Esophagus mucosa (tissue), 1 donor: ENCODE measurements around the gene ACSL6. TPM values are rescaled to one million over a fixed set of nuclear protein-coding genes. Genes with fewer than 3 reads are reported as not detected.

Source experiments
- ATAC-seq: fragments of 200-7000 bp; cut with Tn5 transposase; one replicate; pipeline ENCODE4 v1.9.1; 2020
- total RNA-seq: library from RNA; stranded (reverse); gene quantifications from one replicate; pipeline ENCODE4 v1.2.4, GENCODE V29; 2023
- donor health status: DM: yes; HTN: yes; CAD: no.

ACSL6 gene
- total RNA-seq, 1 donor from 2014 or later = 0.08 TPM

DNA sequence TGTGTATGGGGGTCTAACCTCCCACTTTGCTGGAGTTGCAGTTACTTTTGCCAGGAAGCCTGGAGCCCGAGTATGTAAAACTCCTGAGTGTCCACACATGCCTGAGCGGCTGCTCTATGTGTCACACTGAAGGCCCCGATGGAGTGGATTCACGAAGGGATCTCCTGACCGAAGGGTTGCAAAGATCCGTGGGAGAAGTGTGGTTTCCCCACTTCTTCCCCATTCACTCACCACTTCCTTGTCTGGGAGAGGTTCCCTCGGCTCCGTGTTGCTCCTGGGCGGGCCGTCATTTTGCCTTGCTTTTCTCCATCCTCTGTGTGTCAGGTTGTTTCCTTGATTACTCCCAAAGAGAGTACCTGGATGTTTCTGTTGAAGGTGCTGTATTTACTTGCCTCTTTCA is 32.7 kb upstream of the ACSL6 start:
- ATAC-seq = no peak

GRCh38 chr5:132037353-132037752 is 25.9 kb upstream of the ACSL6 start:
- ATAC-seq = no peak

- no peak for ATAC-seq
Observed at GRCh38 chr5:132033122-132033521, 21.7 kb upstream of the ACSL6 start.

DNA sequence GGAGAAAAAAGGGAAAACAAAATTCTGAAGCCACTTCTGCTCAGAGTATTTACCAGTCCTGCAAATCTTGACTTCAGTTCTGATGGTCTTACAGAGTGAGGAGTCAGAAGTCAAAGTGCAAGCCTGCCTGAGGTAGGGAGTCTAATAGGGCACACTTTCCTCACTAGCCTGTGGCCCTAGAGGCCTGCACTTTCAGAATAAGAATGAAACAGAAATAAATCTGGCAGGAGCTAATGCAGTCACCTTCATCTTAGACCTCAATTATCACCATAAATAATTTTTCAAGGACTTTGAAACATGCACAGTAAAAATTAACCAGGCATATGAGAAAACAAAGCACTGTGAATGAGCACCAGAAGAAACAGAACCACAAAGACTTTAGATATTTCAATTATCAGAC is 20.7 kb upstream of the ACSL6 start:
- no peak for ATAC-seq

- ATAC-seq = no peak
Observed at GRCh38 chr5:132030610-132031009, 19.2 kb upstream of the ACSL6 start.

GRCh38 chr5:132029609-132030330 is 18.3 kb upstream of the ACSL6 start:
- no peak for ATAC-seq

GRCh38 chr5:132027027-132027426 is 15.6 kb upstream of the ACSL6 start:
- no peak for ATAC-seq

DNA sequence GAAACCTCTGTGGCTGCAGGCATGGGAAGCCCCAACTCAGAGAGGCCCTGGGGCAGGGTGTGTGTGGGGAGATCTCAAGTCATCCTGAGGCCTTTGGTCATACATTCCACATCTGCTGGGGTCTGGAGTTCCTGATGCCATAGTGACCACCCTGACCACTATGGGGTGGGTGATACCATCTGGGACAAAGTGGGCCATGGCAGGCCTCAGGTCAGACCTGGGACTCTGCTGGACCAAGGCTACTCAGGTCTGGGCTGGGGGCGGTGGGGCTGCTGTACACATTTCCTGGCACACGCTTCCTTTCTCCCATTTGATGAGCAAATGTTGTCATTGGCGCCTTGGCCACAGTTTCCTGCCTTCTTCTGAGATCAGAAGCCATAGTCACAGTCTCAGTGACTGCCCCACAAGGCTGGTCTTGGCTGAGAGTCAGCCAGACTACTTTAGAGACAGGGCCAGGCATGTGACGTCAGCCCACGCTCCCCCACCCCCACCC is 15.1 kb upstream of the ACSL6 start:
- no peak for ATAC-seq

DNA sequence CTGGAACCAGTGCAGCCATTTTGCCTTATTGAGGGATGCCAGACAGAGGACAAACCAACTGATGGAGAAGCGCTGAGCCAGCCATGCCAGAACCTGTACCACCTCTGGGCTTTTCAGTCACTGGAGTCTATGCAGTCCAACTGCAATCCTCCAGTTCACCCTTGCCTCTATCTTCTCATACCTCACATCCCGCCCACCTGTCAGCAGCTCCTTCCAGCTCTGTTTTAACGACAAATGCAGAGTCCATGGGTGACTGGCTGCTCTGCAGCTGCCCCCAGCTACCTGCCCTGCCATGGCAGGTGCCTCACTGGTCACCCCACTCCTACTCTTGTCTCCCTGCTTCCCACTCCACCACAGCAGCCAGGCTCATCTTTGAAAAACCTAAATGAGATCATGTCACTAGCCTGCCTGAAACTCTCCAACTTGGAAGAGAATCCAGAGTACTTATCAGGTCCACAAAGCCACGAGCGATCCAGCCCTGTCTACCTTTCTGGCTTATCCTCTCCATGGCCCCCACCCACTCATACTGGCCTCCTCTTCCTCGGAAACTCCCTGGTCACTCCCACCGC is 14.0 kb upstream of the ACSL6 start:
- no peak for ATAC-seq

GRCh38 chr5:132024789-132025402 is 13.4 kb upstream of the ACSL6 start:
- ATAC-seq = no peak

- ATAC-seq = no peak
Observed at GRCh38 chr5:132024117-132024435, 12.6 kb upstream of the ACSL6 start.

DNA sequence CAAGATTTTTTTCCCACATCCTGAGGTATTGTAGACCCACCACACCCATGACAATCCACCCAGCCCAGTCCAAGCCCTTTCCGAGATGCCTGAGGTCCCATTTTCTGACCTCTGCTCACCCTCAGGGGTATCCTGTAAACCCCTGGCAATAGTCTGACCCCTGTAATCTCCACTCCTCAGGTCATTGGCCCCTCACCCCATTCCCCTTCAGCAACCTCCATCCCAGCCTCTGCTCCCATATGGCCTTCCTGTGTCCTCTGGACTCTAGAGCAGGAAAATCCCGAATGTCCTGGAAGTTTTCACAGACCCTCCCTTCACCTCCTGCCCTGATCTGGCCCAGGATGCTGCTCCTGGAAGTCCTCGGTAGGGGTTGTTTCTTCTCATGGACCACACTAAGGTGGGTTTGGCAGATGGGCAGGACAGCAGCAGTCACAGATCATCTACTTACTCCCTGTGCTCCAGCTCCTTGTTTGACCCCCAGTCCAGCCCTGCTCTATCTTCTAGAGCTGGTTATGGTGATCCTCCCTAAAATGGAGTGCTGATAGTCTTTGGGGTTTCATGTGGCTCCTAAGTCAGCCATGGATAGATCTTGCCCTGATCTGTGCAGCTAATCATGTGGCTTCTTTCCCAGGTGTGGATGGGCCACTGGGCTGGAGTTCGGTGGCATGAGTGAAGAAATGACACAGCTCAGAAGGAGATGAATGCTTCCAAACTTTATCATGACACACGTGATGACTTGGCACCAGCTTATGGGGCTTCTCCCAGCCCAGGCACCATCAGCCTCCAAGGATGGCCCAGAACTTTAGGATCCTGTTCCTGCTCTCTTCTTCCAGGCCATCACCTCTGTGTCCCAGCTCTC is 12.0 kb upstream of the ACSL6 start:
- no peak for ATAC-seq

GRCh38 chr5:132022737-132023136 is 11.3 kb upstream of the ACSL6 start:
- no peak for ATAC-seq

DNA sequence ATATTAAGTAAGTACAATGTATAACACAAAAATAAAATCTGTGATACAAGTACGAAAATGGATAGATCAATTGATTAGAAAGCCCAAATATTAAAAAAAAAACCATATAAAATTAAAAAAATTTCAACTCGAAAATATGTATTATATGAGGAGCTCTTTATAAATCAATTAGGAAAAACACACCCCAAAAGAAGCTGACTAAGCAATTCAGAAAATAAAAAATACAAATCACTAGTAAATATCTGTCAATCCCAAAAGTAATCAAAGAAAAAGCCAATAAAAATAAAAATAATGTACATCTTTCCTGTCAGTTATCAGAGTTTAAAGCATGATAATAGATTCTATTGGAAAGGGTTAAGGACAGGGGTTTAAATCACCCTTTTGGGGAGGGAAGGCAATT is 10.2 kb upstream of the ACSL6 start:
- ATAC-seq = no peak

DNA sequence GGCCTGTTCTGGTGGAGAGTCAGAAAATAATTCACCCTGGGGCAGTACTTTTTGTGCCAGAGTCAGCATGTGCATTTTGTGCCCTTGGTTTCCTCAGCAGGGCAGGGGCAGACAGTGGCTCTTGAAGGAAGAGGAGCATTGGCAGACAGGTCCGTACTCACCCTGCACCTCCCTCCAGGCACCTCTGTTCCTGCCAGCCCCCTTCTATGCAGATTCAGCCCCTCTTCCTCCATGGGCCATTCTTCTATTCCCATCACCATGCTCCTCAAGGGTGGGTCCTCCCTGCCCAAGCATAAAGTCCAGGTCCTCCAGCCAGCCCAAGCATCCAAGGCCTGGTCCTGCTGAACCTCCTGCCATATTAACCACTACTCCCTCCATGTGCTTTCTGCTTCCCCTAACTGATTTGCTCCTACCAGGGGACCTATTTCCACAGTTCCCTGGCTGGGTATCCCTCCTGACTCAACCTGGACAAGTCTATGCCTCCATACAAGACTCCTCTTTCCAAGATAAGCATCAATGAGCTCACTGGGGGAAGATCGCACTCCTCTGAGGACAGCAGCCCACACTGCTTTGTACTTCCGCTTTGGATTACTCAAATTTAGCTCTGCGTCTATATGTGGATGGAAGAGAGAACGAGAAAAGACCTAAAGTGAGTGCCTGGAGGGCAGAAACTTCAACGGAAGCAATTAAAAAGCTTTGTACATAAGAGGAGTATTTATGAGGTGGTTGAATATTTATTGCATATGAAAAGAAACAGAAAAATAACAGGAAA is 9.3 kb upstream of the ACSL6 start:
- ATAC-seq = no peak

DNA sequence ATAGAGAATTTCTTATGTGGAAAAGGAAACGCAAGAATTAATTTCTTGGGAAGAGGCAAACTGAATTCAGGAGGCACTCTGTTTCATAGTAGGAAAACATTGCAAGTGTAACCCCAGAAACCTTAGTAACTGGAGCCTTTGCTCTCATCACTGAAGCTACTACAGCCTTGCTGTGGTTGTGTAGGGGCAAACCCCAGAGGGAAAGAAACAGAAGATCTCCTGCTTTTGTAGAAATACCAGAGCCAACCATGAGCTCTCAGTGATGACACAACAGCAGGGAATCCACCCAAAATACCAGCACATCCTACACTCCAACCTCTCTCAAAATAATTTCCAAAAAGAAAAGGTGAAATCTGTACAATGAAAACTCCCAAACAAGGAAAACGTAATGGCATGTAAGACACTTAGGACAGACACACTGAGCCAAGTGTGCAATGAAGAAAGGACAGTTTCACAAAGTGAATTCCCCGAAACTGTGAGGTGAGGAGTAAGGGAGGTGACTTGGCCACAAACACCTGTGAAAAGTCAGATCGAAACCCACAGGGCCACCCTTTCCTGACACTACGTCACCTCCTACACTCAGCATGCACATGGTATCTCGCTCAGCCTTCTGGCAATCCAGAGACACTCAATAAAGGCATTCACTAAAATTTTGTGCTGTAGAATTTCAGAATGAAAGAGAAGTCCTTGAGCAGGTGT is 8.5 kb upstream of the ACSL6 start:
- peak; percentile 36 for ATAC-seq

GRCh38 chr5:132019337-132019736 is 7.9 kb upstream of the ACSL6 start:
- ATAC-seq = no peak

- ATAC-seq = no peak
Observed at GRCh38 chr5:132017738-132018625, 6.5 kb upstream of the ACSL6 start.

- no peak for ATAC-seq
Observed at GRCh38 chr5:132017316-132017715, 5.9 kb upstream of the ACSL6 start.

GRCh38 chr5:132016721-132017250 is 5.3 kb upstream of the ACSL6 start:
- no peak for ATAC-seq
